ENCODE measurements around the gene PTPRK. TPM values are rescaled to one million over a fixed set of nuclear protein-coding genes. Genes with fewer than 3 reads are reported as not detected.

PTPRK gene
- polyA plus RNA-seq, 1 experiment = 37.8 TPM

DNA sequence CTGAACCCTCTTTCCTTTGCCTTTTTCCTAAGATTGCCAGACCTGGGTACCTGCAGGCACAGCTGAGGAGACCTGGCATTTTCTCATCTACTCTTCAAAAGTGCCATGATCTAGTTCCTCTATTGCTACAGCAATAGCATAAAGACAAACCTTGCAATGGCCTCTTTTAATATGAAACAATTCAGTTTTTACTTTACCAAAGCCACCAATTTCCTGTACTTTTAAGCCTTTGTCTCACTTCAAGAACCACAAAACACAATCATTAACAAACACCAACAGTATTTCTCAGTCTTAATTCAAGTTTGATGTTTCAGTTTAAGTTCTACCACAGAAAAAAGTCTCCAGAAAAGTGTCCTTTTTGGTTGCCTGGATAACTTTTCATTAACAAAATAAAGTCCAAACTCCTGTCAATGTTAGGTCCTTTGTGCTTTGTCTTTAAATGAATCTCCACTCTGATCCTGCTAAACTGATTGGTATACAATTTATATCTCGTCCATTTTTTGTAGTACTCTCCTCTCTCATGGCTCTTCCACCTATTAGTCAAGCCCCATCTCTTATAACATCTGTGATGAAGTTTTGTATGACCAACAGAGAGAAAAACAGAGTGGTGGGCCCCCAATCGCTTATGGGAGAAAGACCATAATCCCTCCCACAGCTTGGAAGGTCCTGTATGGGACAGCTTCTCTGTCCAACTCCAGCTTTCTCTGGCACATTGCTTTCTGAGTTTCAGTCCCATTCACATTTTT, 569.1 kb downstream of the PTPRK start:
- DNase-seq (ENCODE audit: low read depth, low spot score) = no peak
- Histone ChIP-seq H3K4me3 (ENCODE audit: low read depth, low read length) (no peak overlapping the region), H3K27ac (ENCODE audit: low read depth, low read length) (no peak overlapping the region), H3K27me3 (ENCODE audit: control insufficient read depth, insufficient read depth, low read length) (no peaks in the 10 kb centered on the region), H3K9me3 (ENCODE audit: control insufficient read depth, insufficient read depth, low read length) (no peaks in the 10 kb centered on the region)
- CTCF ChIA-PET = no interaction called here
- TF ChIP-seq, protein P1, sequence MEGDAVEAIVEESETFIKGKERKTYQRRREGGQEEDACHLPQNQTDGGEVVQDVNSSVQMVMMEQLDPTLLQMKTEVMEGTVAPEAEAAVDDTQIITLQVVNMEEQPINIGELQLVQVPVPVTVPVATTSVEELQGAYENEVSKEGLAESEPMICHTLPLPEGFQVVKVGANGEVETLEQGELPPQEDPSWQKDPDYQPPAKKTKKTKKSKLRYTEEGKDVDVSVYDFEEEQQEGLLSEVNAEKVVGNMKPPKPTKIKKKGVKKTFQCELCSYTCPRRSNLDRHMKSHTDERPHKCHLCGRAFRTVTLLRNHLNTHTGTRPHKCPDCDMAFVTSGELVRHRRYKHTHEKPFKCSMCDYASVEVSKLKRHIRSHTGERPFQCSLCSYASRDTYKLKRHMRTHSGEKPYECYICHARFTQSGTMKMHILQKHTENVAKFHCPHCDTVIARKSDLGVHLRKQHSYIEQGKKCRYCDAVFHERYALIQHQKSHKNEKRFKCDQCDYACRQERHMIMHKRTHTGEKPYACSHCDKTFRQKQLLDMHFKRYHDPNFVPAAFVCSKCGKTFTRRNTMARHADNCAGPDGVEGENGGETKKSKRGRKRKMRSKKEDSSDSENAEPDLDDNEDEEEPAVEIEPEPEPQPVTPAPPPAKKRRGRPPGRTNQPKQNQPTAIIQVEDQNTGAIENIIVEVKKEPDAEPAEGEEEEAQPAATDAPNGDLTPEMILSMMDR (IDR thresholded peaks at IDR 0.05; ENCODE audit: low read depth, low read length) = no peak
- POLR2A ChIA-PET = no interaction called here

DNA sequence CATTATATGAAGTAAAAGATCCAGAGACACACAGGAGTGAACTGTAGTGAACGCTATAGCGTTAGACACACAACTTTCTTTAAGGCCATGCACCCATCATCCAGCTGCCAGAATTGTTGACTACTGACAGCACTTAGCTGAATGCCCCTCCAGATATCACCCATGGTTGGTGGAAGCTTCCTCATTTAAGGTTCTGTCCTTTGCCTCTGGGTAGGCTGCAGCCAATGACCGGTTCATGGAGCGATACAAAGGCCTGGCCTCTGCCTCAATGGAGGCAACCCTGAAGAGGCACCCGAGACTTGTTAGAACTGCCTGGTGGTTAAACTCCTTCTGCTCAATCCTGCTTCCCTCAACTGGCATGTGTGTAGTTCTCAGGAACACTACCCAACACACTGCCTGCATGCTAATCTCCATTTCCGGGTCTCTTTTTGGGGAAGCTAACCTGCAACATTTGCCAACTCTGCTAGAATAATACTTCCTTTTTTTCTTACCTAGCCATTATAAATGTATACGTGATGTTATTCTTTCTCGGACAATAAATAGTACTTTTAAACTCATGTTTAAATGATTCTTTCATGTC, 569.7 kb downstream of the PTPRK start:
- no peaks in the 10 kb centered on the region for H3K27me3 ChIP-seq (ENCODE audit: control insufficient read depth, insufficient read depth, low read length)
- CTCF ChIA-PET = interaction anchor here (1.1 kb wide), 1 partner anchor 14 kb away, joined by 3 read pairs; no protein-coding TSS in a partner anchor
- TF ChIP-seq, protein P1 (IDR thresholded peaks at IDR 0.05; ENCODE audit: low read depth, low read length) = no peak
- POLR2A ChIA-PET = no interaction called here
- DNase-seq (ENCODE audit: low read depth, low spot score) = no peak
- H3K27ac ChIP-seq (ENCODE audit: low read depth, low read length) = no peak overlapping the region
- no peak overlapping the region for H3K4me3 ChIP-seq (ENCODE audit: low read depth, low read length)
- no peaks in the 10 kb centered on the region for H3K9me3 ChIP-seq (ENCODE audit: control insufficient read depth, insufficient read depth, low read length)

DNA sequence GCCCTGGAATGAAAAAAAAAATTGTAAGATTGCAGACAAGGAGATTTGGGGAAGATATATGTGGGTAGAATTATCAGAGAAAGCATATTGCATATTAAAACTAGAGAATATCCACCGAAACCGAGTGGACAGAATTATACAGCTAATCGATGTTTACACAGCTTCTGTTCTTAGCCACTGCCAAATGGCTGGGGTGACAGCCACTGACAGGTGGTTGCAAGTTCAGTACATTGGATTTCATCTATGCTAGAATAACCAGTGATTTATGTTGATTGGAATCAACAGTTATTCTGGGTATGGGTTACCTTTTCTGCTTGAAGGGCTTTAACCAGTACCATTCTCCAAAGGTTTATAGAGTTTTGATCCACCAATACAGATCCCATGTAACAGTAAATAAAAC, 571.1 kb downstream of the PTPRK start:
- TF ChIP-seq, protein P1 (IDR thresholded peaks at IDR 0.05; ENCODE audit: low read depth, low read length) = no peak
- no peak for DNase-seq (ENCODE audit: low read depth, low spot score)
- H3K9me3 ChIP-seq (ENCODE audit: control insufficient read depth, insufficient read depth, low read length) = no peaks in the 10 kb centered on the region
- H3K27me3 ChIP-seq (ENCODE audit: control insufficient read depth, insufficient read depth, low read length) = no peaks in the 10 kb centered on the region
- ChIA-PET POLR2A (no interaction called here), CTCF (no interaction called here)
- H3K27ac ChIP-seq (ENCODE audit: low read depth, low read length) = no peak overlapping the region
- no peak overlapping the region for H3K4me3 ChIP-seq (ENCODE audit: low read depth, low read length)

DNA sequence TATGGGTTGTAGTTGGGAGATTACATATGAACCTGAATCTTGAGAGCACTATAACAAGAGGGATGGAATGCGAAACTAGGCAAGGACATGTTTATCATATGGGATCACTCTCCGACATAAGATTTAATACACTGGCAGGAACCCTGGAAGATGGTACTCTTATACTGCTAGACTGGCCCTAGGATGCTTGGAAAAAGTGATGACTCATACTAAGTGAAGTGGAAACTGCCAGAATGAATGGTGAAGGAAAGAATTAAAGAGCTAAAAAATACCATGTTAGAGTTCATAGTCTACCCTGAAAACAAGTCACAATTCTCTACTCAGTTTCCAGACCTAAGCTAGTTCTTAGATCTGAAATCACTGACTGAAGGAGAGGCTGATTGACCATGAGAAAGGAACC, 574.0 kb downstream of the PTPRK start:
- H3K27ac ChIP-seq (ENCODE audit: low read depth, low read length) = no peak overlapping the region
- no peaks in the 10 kb centered on the region for H3K9me3 ChIP-seq (ENCODE audit: control insufficient read depth, insufficient read depth, low read length)
- no peaks in the 10 kb centered on the region for H3K27me3 ChIP-seq (ENCODE audit: control insufficient read depth, insufficient read depth, low read length)
- DNase-seq (ENCODE audit: low read depth, low spot score) = no peak
- TF ChIP-seq, protein P1 (IDR thresholded peaks at IDR 0.05; ENCODE audit: low read depth, low read length) = no peak
- POLR2A ChIA-PET = no interaction called here
- no peak overlapping the region for H3K4me3 ChIP-seq (ENCODE audit: low read depth, low read length)
- CTCF ChIA-PET = no interaction called here

DNA sequence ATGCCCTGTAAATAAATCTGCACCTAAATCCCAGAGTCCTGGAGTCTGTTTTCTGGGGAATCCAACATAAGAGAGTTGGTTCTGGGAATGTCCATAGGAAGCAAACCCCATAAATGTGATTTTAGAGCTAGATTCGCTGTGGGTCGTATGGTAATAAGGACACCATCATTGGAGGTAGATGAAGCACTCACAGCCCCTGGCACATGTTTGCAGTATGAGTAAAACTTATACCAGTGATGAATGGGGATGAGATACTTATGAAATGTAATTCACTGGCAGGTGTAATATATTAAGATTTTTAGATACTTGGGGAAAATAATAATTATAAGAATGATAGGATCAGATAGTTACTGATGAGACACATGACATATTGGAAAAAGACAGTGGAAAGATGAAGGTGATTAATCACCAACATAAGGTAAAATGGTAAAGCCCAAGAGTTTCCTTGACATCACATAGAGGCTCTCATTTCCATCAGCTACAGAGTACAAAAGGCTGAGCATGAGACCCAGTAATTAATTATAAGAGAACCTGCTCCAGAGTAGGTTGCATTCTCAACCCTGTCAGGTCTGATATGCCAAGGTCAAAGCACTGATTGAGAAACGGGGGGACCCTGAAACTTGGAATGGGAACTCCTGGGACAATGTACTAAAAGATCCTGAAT, 574.8 kb downstream of the PTPRK start:
- no peak overlapping the region for H3K4me3 ChIP-seq (ENCODE audit: low read depth, low read length)
- DNase-seq (ENCODE audit: low read depth, low spot score) = no peak
- CTCF ChIA-PET = no interaction called here
- no peaks in the 10 kb centered on the region for H3K9me3 ChIP-seq (ENCODE audit: control insufficient read depth, insufficient read depth, low read length)
- H3K27me3 ChIP-seq (ENCODE audit: control insufficient read depth, insufficient read depth, low read length) = no peaks in the 10 kb centered on the region
- H3K27ac ChIP-seq (ENCODE audit: low read depth, low read length) = no peak overlapping the region
- POLR2A ChIA-PET = no interaction called here
- TF ChIP-seq, protein P1 (IDR thresholded peaks at IDR 0.05; ENCODE audit: low read depth, low read length) = no peak
